Right renal pelvis (tissue), 4 donors: ENCODE data around the gene TBX21. TPM values are rescaled to one million over a fixed set of nuclear protein-coding genes. Genes with fewer than 3 reads are reported as not detected.

Experiments used
- DNase-seq, 4 donors: peaks; one replicate each; pipeline ENCODE4 v3.0.0-alpha.2; 2013; ENCODE audit warnings: low read depth in 4 of 4, low spot score in 3 of 4, missing footprints in 1 of 4
- polyA plus RNA-seq, 4 donors: library from polyadenylated mRNA; unstranded; fragments of 120-200 nt; gene quantifications; one replicate each; pipeline ENCODE4 v1.2.1, GENCODE V29; 2013; ENCODE audit not compliant: insufficient read length in 4 of 4

TBX21 gene
- polyA plus RNA-seq, 4 donors = 0.05 to 0.37 (median 0.11) TPM

GRCh38 chr17:47696717-47697642 is 36.1 kb upstream of the TBX21 start:
- no peak for DNase-seq

- no peak for DNase-seq
Measured at GRCh38 chr17:47697906-47698711, 34.9 kb upstream of the TBX21 start.

GRCh38 chr17:47698749-47699535 is 34.1 kb upstream of the TBX21 start:
- no peak for DNase-seq

GRCh38 chr17:47699536-47699840 is 33.5 kb upstream of the TBX21 start:
- no peak for DNase-seq

GRCh38 chr17:47700471-47701449 is 32.3 kb upstream of the TBX21 start:
- no peak for DNase-seq

- DNase-seq = no peak
Measured at GRCh38 chr17:47701608-47702007, 31.4 kb upstream of the TBX21 start.

GRCh38 chr17:47702391-47702995 is 30.5 kb upstream of the TBX21 start:
- DNase-seq = no peak

GRCh38 chr17:47703191-47703591 is 29.8 kb upstream of the TBX21 start:
- no peak for DNase-seq

GRCh38 chr17:47703671-47704070 is 29.4 kb upstream of the TBX21 start:
- no peak for DNase-seq

GRCh38 chr17:47704116-47704515 is 28.9 kb upstream of the TBX21 start:
- no peak for DNase-seq

- DNase-seq = no peak
Measured at GRCh38 chr17:47704736-47705135, 28.3 kb upstream of the TBX21 start.

GRCh38 chr17:47705536-47706530 is 27.2 kb upstream of the TBX21 start:
- DNase-seq = no peak

GRCh38 chr17:47707056-47707804 is 25.8 kb upstream of the TBX21 start:
- DNase-seq = no peak

GRCh38 chr17:47707884-47708283 is 25.2 kb upstream of the TBX21 start:
- DNase-seq = no peak

- no peak for DNase-seq
Measured at GRCh38 chr17:47708312-47708863, 24.6 kb upstream of the TBX21 start.

GRCh38 chr17:47708864-47709541 is 24.0 kb upstream of the TBX21 start:
- DNase-seq = no peak

GRCh38 chr17:47709594-47709993 is 23.4 kb upstream of the TBX21 start:
- DNase-seq = no peak
